SK-N-MC (cell line): ENCODE measurements around the gene RCAN2.

Experiments
- EZH2 ChIP-seq: fragments of 200-600 bp; sonication (generic); IDR thresholded peaks from one replicate; pipeline ENCODE4 v1.6.1; 2017; ENCODE audit warnings: antibody characterized with exemption
- POLR2AphosphoS5 ChIP-seq: IDR thresholded peaks from 2 replicates; pipeline ENCODE4 v1.6.1; 2012; ENCODE audit warnings: mild to moderate bottlenecking, low read depth, low read length, borderline replicate concordance

DNA sequence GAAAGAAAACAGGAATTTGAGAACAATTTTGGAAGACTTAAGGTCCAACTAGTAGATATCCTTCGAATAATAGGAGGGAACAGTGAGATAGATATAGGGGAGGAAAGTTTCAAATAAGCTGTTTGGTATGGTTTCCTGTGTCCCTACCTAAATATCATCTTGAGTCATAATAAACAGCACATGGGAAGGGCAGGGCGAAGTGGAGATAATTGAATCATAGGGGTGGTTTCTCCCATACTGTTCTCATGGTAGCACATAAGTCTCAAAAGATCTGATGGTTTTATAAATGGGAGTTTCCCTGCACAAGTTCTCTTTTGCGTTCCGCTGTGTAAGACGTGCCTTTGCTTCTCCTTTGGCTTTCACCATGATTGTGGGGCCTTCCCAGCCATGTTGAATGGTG, 281.0 kb downstream of the RCAN2 start:
- TF ChIP-seq EZH2: no peak
- TF ChIP-seq POLR2AphosphoS5: no peak
